SJSA1 (cell line): Measurements from ENCODE around the gene LDLRAD2. TPM values are rescaled to one million over a fixed set of nuclear protein-coding genes. Genes with fewer than 3 reads are reported as not detected.
"Not testable (repeated sequence)": the region's sequence is repeated elsewhere in the genome, so short reads cannot be mapped to it uniquely, and the experiment has no call there.

Source experiments
- DNase-seq, 2 experiments: peaks; one replicate each; pipeline ENCODE4 v3.0.0-alpha.2; 2015 to 2020; ENCODE audit warnings: low spot score in 2 of 2, low read depth in 1 of 2
- H3K27ac ChIP-seq: fragments of 250-450 bp; sonication (Bioruptor Pico); 2 replicates; pipeline ENCODE4 v1.5.1; 2020; ENCODE audit warnings: mild to moderate bottlenecking, moderate library complexity
- H3K27me3 ChIP-seq: fragments of 250-450 bp; sonication (Bioruptor Pico); replicated peaks from 2 replicates; pipeline ENCODE4 v1.5.1; 2020; ENCODE audit warnings: mild to moderate bottlenecking, moderate library complexity
- H3K36me3 ChIP-seq: fragments of 250-450 bp; sonication (Bioruptor Pico); 2 replicates; pipeline ENCODE4 v1.5.1; 2020; ENCODE audit warnings: mild to moderate bottlenecking
- H3K4me1 ChIP-seq: fragments of 250-450 bp; sonication (Bioruptor Pico); replicated peaks from 2 replicates; pipeline ENCODE4 v1.6.1; 2021; ENCODE audit warnings: mild to moderate bottlenecking
- H3K4me3 ChIP-seq: fragments of 250-450 bp; sonication (Bioruptor Pico); 2 replicates; pipeline ENCODE4 v1.5.1; 2020; ENCODE audit warnings: mild to moderate bottlenecking
- H3K9me3 ChIP-seq: fragments of 250-450 bp; sonication (Bioruptor Pico); replicated peaks from 2 replicates; pipeline ENCODE4 v1.5.1; 2020; ENCODE audit warnings: mild to moderate bottlenecking
- total RNA-seq: library from RNA; depleted of rRNA; stranded (reverse); fragments of >200 nt; shearing (Covaris generic); gene quantifications from 2 replicates; pipeline ENCODE4 v1.2.3, GENCODE V29; 2014

Gene LDLRAD2
- total RNA-seq, 1 experiment from 2014 or later, result not detected

DNA sequence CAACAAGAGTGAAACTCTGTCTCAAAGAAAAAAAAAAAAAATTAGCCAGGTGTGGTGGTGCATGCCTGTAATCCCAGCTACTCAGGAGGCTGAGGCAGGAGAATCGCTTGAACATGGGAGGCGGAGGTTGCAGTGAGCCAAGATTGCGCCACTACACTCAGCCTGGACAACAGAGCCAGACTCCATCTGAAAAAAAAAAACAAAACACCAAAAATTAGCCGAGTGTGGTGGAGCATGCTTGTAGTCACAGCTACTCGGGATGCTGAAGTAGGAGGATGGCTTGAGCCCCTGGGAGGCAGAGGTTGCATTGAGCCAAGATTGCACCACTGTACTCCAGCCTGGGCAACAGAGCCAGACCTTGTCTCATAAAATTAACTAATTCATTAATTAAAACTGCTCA is 35.1 kb upstream of the LDLRAD2 start:
- not testable (repeated sequence) for H3K36me3 ChIP-seq, H3K27me3 ChIP-seq, H3K27ac ChIP-seq, H3K9me3 ChIP-seq, H3K4me3 ChIP-seq, DNase-seq
- H3K4me1 ChIP-seq, result peaks cover 11% of the 10 kb centered on the region

DNA sequence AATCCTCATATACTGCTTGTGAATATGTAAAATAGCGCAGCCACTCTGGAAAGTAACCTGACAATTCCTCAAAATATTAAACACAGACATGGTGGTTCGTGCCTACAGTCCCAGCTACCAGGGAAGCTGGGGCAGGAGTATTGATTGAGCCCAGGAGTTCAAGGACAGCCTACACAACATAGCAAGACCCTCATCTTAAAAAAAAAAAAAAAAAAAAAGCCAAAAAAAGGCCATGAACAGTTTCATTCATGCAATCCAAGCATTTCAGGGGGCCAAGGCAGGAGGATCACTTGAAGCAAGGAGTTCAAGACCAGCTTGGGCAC is 33.7 kb upstream of the LDLRAD2 start:
- Histone ChIP-seq H3K27ac (no peak overlapping the region), H3K4me3 (no peak overlapping the region), H3K27me3 (no peaks in the 10 kb centered on the region), H3K9me3 (no peaks in the 10 kb centered on the region), H3K36me3 (peaks cover 14% of the 10 kb centered on the region), H3K4me1 (peaks cover 11% of the 10 kb centered on the region)
- no peak for DNase-seq

DNA sequence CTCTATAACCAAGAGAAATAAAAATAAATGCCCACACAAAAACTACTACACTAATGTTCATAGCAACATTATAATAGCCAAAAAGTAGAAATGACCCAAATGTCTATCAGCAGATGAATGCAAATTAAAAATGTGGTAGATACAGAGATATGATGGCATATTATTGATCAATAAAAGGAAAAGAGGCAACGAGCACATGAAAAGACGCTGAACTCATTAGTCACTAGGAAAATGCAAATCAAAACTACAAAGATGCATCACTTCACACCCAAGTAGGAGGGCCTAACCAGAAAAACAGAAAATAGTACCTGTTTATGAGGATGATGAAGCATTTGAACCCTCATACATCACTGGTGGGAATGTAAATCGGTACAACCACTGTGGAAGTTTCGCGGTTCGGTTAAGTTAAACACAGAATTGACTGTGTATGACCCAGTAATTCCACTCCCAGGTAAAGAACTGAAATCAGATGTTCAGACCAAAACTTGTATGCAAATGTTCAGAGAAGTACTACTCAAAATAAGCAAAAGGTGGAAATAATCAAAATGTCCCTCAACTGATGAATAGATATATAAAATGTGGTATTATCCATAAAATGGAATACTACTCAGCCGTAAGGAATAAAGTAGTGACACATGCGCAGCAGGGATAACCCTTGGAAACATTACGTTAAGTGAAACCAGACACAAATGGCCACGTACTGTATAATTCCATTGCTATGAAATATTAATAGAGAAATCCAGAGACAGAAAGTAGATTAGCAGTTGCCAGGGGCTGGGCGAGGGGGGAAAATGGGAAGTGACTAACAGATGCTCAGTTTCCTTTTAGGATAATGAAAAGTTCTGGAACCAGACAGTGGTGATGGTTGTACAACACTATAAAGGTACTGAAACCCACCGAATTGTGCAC is 32.2 kb upstream of the LDLRAD2 start:
- peaks cover 14% of the 10 kb centered on the region for H3K36me3 ChIP-seq
- H3K4me3 ChIP-seq, result no peak overlapping the region
- H3K27ac ChIP-seq, result no peak overlapping the region
- no peaks in the 10 kb centered on the region for H3K9me3 ChIP-seq
- H3K27me3 ChIP-seq, result no peaks in the 10 kb centered on the region
- H3K4me1 ChIP-seq, result peaks cover 19% of the 10 kb centered on the region
- no peak for DNase-seq

DNA sequence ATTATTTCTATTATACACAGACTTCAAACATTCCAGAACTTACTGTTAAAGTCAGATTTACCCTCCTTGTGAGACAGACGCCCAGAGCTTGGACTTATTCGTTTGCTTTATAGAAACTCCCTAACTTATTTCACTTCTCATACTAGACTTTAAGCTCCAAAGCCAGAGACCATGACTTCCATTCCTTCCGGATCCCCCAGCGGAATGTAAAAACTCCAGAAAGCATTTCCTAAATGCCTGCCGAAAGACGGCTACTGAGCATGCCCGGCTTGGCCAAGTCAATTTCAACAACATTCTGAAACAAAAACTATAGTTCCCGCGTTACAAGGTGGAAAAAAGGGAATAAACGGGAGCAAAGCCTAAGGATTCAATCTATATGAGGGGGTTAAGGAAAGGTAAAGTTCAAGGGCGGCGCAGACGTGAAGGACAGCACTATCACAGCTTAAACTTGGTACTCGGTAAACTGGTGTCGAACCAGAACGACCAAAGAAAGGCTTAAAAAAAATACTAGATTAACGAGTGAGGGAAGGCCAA is 30.2 kb upstream of the LDLRAD2 start:
- no peaks in the 10 kb centered on the region for H3K27me3 ChIP-seq
- peak overlapping the region; percentile 34 for H3K27ac ChIP-seq
- DNase-seq, result peak in 1 of 2 experiments; percentile 65
- peaks cover 9% of the 10 kb centered on the region for H3K36me3 ChIP-seq
- H3K4me1 ChIP-seq, result peaks cover 8% of the 10 kb centered on the region
- peak overlapping the region; percentile 90 for H3K4me3 ChIP-seq
- no peaks in the 10 kb centered on the region for H3K9me3 ChIP-seq

DNA sequence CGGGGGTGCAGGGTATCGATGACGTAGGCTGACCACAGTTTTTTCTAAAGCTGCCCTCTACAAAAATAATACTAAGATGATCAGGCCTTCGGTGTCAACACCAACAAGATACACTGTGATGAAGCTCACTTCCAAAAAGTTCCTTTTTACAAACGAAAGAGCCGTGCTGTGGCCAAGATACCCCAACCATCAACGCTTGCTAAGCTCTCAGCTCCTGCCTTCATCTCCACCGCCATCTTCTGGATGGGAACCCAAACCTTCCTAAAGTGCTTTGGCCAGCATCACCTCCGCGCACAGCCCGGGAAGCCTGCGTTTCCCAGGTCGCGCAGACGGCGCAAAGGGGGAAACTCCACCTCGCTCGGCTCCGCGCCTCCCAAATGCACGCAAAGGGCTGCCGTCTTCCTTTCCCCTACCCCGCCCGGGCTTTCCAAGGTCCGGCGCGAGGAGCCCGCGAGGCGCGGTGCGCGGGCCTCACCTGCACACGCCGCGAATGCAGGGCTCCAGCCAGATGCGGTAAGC is 29.7 kb upstream of the LDLRAD2 start:
- no peaks in the 10 kb centered on the region for H3K9me3 ChIP-seq
- no peaks in the 10 kb centered on the region for H3K27me3 ChIP-seq
- DNase-seq, result peak; percentile 54 to 65
- peak overlapping the region; percentile 34; the same call in 1 of the 2 replicates for H3K27ac ChIP-seq
- H3K4me1 ChIP-seq, result peaks cover 8% of the 10 kb centered on the region
- peaks cover 9% of the 10 kb centered on the region for H3K36me3 ChIP-seq
- H3K4me3 ChIP-seq, result peak overlapping the region; percentile 90

DNA sequence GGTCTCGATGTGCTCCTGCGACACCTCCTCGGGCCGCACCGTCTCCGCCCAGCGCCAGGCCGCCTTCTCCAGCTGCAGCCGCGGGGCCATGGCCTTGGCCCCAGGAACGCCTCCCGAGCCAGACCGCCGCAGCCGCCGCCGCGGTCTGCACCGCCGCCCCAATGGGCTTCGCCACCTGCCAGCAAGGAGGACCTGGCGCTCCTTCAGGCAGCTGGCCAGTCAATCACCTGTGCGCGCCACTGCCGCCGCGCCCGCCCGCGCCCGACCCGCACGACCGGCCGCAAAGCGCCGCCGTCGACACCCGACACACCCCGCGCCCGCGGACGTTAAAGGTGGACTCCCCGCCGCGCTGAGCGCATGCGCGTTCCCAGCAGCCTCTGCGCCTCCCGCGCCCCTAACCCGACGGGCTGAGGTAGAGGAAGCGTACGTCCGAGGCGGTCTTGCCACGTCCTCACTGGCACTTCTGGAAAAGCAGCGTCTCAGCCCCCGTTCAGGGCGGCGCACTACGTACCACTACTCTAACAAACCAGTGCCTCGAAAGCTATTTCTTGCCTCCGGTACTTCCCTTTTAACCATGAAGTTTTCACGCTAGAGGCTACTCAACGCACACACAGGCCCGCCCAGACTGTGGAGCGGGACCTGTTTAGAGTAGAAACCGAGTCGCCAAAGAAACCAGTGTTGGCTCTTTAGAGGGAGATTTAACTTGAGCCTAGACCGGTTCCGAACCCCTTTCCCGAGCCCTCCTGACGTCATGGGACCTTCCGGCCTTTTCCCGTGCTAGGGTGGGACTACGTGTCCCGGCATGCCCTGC is 29.0 kb upstream of the LDLRAD2 start, which contains the start of gene USP48:
Gene USP48 (minus strand): TSS at position 282 of the 811 bp plus-strand sequence. CDS start 192 bp downstream, at position 90.
- H3K27me3 ChIP-seq, result no peaks in the 10 kb centered on the region
- peak within 1 kb of the TSS; percentile 100 for H3K27ac ChIP-seq
- H3K9me3 ChIP-seq, result no peaks in the 10 kb centered on the region
- peak within 1 kb of the TSS; percentile 90 for H3K4me3 ChIP-seq
- peak; percentile 93 to 97 for DNase-seq
- H3K36me3 ChIP-seq, result peaks cover 9% of the 10 kb centered on the region
- H3K4me1 ChIP-seq, result peaks cover 8% of the 10 kb centered on the region

DNA sequence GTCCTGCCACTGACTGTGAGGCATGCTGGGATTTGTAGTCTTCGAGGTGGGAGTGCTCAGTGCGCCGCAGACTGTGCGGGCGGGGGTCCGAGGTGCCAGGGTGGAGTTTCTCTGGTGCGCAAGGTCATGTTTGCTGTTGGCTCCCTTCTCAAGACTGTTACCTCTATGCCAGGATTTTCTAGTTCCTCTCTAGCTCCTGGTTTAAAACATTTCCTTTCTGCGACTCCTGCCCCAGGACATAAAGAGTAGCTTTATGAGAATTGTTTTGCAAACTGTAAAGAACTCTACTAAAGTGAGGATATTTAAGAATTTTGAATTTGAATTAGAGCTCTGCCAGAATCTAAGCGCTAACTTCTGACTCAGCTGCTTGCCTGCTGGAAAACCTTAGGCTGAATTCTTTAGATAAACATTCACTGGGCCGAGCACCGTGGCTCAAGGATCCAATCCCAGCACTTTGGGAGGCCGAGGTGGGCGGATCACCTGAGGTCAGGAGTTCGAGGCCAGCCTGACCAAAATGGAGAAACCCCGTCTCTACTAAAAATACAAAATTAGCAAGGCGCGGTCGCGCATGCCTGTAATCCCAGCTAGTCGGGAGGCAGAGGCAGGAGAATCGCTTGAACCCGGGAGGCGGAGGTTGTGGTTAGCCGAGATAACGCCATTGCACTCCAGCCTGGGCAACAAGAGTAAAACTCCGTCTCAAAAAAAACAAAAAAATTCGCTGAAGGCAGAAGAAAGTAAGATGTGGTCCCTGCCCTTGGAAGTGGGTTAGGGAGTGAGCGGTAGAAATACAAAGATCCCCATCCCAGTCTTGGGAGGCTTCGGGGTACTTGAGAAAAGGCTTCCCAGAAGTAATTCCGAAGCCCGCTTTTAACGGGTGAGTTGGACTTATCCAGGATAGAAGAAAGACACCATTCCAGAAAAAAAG is 28.1 kb upstream of the LDLRAD2 start:
- Histone ChIP-seq H3K27ac (peak overlapping the region; percentile 100), H3K27me3 (no peaks in the 10 kb centered on the region), H3K4me3 (peak overlapping the region; percentile 90), H3K36me3 (peaks cover 9% of the 10 kb centered on the region), H3K4me1 (peaks cover 8% of the 10 kb centered on the region), H3K9me3 (no peaks in the 10 kb centered on the region)
- DNase-seq, result no peak

DNA sequence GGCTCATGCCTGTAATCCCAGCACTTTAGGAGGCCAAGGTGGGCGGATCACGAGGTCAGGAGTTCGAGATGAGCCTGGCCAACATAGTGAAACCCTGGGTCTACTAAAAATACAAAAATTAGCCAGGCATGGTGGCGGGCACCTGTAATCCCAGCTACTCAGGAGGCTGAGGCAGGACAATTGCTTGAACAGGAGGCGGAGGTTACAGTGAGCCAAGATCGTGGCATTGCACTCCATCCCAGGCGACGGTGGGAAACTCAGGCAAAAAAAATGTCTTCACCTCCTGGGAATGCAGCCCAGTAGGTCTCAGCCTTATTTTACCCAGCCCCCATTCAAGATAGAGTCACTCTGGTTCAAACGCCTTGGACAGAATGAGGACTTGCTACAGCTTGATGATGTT is 26.3 kb upstream of the LDLRAD2 start:
- not testable (repeated sequence) for H3K4me3 ChIP-seq, H3K9me3 ChIP-seq, H3K27ac ChIP-seq, DNase-seq, H3K27me3 ChIP-seq, H3K36me3 ChIP-seq, H3K4me1 ChIP-seq

DNA sequence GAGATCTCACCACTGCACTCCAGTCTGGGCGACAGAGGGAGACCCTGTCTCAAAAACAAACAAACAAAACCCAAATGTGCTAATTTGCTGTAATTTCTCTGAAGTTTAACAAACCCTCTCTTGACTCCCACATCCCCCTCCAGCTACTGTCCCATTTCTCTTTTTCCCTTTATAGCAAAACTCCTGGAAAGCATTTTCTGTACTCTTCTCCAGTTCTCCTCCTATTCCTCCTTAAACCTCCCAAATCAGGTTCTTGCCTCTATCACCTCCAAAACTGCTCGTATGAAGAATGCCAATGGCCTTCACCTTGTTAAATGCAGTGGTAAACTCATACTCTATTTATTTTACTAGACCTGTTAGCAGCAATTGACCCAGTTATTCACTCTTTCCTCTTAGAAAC is 25.4 kb upstream of the LDLRAD2 start:
- Histone ChIP-seq H3K27me3 (no peaks in the 10 kb centered on the region), H3K4me3 (no peak overlapping the region), H3K9me3 (no peaks in the 10 kb centered on the region), H3K36me3 (peaks cover 9% of the 10 kb centered on the region), H3K27ac (no peak overlapping the region), H3K4me1 (peaks cover 8% of the 10 kb centered on the region)
- no peak for DNase-seq

DNA sequence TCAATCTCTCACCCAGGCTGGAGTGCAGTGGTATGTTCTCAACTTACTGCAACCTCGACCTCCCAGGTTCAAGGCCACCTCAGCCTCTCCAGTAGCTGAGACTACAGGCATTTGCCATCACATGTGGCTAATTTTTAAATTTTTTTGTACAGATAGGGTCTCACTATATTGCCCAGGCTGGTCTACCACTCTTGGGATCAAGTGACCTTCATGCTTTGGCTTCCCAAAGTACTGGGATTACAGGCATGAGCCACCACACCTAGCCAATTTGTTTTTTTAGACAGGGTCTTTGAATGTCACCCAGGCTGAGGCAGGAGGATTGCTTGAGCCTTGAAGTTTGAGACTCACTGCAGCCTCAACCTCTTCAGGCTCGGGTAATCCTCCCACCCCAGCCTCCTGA is 19.0 kb upstream of the LDLRAD2 start:
- H3K4me3 ChIP-seq, result no peak overlapping the region
- no peaks in the 10 kb centered on the region; the same call in 1 of the 2 replicates for H3K4me1 ChIP-seq
- H3K27ac ChIP-seq, result no peak overlapping the region
- no peak for DNase-seq
- H3K27me3 ChIP-seq, result no peaks in the 10 kb centered on the region
- no peaks in the 10 kb centered on the region for H3K9me3 ChIP-seq
- H3K36me3 ChIP-seq, result no peaks in the 10 kb centered on the region

DNA sequence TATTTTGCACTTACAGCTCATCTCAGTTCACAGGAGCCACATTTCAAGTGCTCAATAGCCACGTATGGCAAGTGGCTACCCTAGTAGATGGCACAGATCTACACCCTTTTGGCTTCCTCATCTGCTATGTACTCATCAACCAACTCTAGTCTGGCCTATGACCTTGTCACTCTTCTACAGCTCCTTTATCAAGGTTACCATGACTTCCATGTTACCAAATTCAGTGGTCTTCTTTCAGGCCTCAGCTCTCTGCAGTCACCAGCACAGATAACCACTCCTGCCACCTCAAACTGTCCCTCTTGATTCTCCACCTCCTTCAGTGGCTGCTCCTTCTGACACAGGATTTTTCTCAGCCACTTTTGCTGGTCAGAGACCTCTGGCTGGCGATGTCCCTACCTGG is 17.4 kb upstream of the LDLRAD2 start:
- Histone ChIP-seq H3K36me3 (no peaks in the 10 kb centered on the region), H3K9me3 (no peaks in the 10 kb centered on the region), H3K4me3 (no peak overlapping the region), H3K4me1 (no peaks in the 10 kb centered on the region; the same call in 1 of the 2 replicates), H3K27me3 (no peaks in the 10 kb centered on the region), H3K27ac (no peak overlapping the region)
- DNase-seq, result no peak

DNA sequence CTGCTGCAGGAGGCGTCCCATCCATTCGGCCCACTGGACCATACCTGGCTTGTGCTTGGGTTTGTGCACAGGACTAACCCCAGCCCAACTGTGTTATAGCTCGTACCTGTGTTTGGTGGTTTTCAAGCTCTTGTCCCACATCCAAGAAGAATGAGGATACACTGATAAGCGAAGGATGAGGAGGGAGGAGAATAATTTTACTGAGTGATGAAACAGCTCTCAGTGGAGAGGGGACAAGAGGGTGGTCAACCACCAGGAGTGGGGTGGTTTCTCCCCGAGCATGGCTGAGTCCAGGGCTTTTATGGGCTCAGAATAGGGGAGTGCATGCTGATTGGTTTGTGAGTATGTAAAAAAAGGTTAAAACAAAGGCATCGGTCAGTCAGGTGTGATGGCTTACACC is 17.0 kb upstream of the LDLRAD2 start:
- no peak overlapping the region for H3K27ac ChIP-seq
- no peaks in the 10 kb centered on the region; the same call in 1 of the 2 replicates for H3K4me1 ChIP-seq
- DNase-seq, result no peak
- no peaks in the 10 kb centered on the region for H3K36me3 ChIP-seq
- no peak overlapping the region for H3K4me3 ChIP-seq
- no peaks in the 10 kb centered on the region for H3K9me3 ChIP-seq
- H3K27me3 ChIP-seq, result no peaks in the 10 kb centered on the region

DNA sequence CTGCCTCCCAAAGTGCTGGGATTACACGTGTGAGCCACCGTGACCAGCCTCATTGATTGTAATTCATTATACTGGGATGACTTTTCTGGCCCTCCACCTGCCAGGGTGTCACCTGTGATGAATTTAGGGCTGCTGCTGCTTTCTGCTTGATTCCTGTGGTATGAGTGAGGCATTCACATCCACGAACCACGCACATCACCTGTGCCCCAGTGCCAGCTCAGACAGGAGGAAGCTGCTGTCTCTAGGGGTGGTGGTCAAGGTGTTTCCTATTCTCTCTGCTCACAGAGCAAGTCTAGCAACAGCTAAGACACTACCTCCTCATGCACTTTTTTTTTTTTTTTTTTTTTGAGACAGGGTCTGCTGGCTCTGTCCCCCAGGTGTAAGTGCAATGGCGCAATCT is 12.3 kb upstream of the LDLRAD2 start:
- Histone ChIP-seq H3K27ac (no peak overlapping the region), H3K27me3 (no peaks in the 10 kb centered on the region), H3K9me3 (no peaks in the 10 kb centered on the region), H3K36me3 (no peaks in the 10 kb centered on the region), H3K4me1 (no peaks in the 10 kb centered on the region; the same call in 1 of the 2 replicates), H3K4me3 (no peak overlapping the region)
- DNase-seq, result no peak
